Erythroblast (primary cell): ENCODE results near the gene PRR5.

Experiments used
- GATA1 ChIP-seq: IDR thresholded peaks from 2 replicates; pipeline ENCODE4 v1.6.1; 2011; ENCODE audit warnings: low read depth, mild to moderate bottlenecking, control low read depth, low read length, moderate library complexity
- POLR2A ChIP-seq: IDR thresholded peaks from 2 replicates; pipeline ENCODE4 v1.6.1; 2011; ENCODE audit warnings: mild to moderate bottlenecking, low read length

DNA sequence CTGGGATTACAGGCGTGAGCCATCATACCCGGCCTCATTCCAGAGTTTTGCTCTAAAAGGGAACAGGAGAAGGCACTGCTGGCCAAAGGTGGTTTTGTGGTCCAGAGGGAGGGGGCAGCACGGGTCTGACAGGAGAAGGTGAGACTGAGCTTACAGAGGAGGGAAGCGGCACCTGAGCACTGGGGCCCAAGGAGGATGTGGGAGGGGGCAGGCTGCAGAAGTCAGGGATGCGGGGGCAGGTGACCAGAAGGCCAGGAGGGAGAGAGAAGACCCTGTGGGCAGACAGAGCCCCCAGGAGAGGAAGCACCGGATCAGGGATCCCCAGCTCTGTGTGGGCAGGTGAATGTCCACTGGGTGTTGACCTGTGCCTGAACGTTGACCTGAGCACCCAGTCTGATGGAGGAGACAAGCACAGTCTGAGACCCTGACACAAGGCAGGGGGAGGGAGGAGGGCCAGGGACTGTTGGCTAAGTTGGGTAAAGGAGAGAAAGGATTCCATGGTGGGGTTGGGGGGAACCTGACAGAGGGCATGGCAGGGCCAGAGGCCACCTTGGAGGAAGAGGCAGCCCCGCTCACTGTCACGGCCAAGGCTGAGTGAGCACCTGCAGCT lies 12.0 kb upstream of the PRR5 start:
- TF ChIP-seq POLR2A (no peak), GATA1 (no peak)
